ENCODE data around the gene AP2A2. TPM values are rescaled to one million over a fixed set of nuclear protein-coding genes. Genes with fewer than 3 reads are reported as not detected.

The AP2A2 gene
- total and polyA plus RNA-seq, 2 donors (not counting 1 experiment from before 2014, with no cell fraction given) = 53.1 to 57.0 TPM

DNA sequence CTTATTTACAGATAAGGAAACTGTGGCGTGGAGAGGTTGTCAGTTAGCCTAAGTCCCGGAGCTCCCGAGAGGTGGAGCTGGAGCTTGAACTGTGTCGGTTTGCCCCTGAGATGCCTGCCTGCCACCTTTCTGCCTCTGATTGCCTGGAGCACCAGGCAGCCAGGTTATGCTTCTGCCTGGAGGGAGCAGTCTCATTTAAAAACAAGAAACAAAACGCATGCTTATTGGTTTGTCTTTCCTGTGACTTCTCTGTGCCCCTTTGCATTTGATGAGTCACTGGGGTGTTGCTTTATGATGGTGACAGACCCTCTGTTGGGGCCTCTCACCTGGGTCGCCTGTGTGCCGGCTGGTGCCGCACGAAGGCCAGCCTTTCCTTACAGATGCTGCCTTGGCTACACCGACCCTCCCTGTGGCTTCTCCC is 12.2 kb downstream of the AP2A2 start:
- Histone ChIP-seq H3K79me2 (ENCODE audit: control insufficient read depth, insufficient read depth, low read length) (peaks cover 99% of the 10 kb centered on the region), H3K9me3 (ENCODE audit: control extremely low read depth in 1 of 3, control insufficient read depth in 2 of 3, insufficient read depth in 1 of 3, low read length in 2 of 3) (no peaks in the 10 kb centered on the region), H3K4me3 (ENCODE audit: control extremely low read depth in 1 of 5, extremely low read depth in 1 of 5, insufficient read depth in 1 of 5, low read depth in 2 of 5, low read length in 4 of 5) (no peak overlapping the region), H3K4me2 (replicated peaks; ENCODE audit: low read depth, low read length, poor library complexity, severe bottlenecking) (no peak overlapping the region), H4K20me1 (ENCODE audit: control insufficient read depth, insufficient read depth, low read length, poor library complexity, severe bottlenecking) (peaks cover 73% of the 10 kb centered on the region), H3K36me3 (replicated peaks in 1 of 2; ENCODE audit: control extremely low read depth in 1 of 2, control insufficient read depth in 1 of 2, extremely low read depth in 1 of 2, insufficient read depth in 2 of 2, low read length in 1 of 2) (peaks cover 0 to 1% of the 10 kb centered on the region in 2 experiments), H3K27ac (ENCODE audit: low read length in 2 of 2) (no peak overlapping the region), H3K4me1 (ENCODE audit: control insufficient read depth in 2 of 2, insufficient read depth in 2 of 2, low read length in 2 of 2) (peaks cover 4 to 7% of the 10 kb centered on the region in 2 donors), H3K9ac (ENCODE audit: low read length) (no peak overlapping the region), H2AFZ (ENCODE audit: insufficient read depth, low read depth, low read length, poor library complexity, severe bottlenecking) (no peak overlapping the region), H3K27me3 (replicated peaks in 1 of 4; ENCODE audit: control extremely low read depth in 1 of 4, control insufficient read depth in 3 of 4, insufficient read depth in 4 of 4, low read length in 3 of 4) (no peaks in the 10 kb centered on the region)
- Mint-ChIP-seq H3K27me3 (no peaks in the 10 kb centered on the region), H3K4me3 (no peak overlapping the region), H3K27ac (no peak overlapping the region), H3K4me1 (peaks cover 20% of the 10 kb centered on the region), H3K9me3 (ENCODE audit: insufficient read depth) (no peaks in the 10 kb centered on the region)
- ATAC-seq (ENCODE audit: low read depth) = no peak
- intact Hi-C loops (cut with micrococcal nuclease) = no loop called here
- ChIA-PET POLR2A (no interaction called here), CTCF (no interaction called here)
- WGBS (ENCODE audit: insufficient coverage) = 92% methylated on average over 9 of the region's 10 CpGs
- TF ChIP-seq, protein P1, sequence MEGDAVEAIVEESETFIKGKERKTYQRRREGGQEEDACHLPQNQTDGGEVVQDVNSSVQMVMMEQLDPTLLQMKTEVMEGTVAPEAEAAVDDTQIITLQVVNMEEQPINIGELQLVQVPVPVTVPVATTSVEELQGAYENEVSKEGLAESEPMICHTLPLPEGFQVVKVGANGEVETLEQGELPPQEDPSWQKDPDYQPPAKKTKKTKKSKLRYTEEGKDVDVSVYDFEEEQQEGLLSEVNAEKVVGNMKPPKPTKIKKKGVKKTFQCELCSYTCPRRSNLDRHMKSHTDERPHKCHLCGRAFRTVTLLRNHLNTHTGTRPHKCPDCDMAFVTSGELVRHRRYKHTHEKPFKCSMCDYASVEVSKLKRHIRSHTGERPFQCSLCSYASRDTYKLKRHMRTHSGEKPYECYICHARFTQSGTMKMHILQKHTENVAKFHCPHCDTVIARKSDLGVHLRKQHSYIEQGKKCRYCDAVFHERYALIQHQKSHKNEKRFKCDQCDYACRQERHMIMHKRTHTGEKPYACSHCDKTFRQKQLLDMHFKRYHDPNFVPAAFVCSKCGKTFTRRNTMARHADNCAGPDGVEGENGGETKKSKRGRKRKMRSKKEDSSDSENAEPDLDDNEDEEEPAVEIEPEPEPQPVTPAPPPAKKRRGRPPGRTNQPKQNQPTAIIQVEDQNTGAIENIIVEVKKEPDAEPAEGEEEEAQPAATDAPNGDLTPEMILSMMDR (IDR thresholded peaks at IDR 0.05) = no peak
- TF ChIP-seq EZH2 (IDR thresholded peaks at IDR 0.05; ENCODE audit: borderline replicate concordance, insufficient read depth, low read depth, low read length, poor library complexity, severe bottlenecking) = no peak
- no peak for DNase-seq

DNA sequence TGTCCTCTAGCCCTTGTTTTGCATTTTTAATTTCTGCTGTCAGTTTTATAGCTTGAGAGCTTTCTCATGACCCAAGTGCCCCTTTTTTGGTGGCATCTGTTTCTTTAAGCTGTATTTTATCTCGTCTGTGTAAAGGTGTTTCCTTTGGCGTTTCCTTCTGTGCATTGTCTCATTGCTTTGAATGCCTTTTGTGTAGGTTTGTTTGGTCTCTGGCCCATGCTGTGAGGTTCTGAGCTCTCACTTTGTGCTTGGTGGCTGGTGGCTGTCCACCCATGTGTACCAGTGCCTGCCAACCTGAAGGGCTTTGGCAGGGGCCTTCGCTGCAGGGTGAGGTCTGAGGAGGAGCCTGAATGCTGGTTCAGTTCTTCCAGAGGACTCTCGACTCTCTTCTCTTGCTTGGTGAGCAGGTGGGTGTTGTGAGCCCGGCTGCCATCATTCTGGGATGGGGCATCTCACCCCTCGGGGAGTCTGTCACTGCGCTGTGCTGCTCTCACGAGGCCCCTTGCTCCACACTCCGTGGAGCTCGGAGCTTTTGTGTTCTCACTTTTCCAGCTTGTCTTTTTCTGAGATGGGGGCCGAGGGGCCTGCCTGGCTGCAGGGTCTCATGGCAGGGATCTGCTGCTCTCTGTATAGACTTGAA is 14.9 kb downstream of the AP2A2 start:
- Histone ChIP-seq H4K20me1 (ENCODE audit: control insufficient read depth, insufficient read depth, low read length, poor library complexity, severe bottlenecking) (peaks cover 84% of the 10 kb centered on the region), H2AFZ (ENCODE audit: insufficient read depth, low read depth, low read length, poor library complexity, severe bottlenecking) (no peak overlapping the region), H3K9ac (ENCODE audit: low read length) (no peak overlapping the region), H3K27me3 (replicated peaks in 1 of 4; ENCODE audit: control extremely low read depth in 1 of 4, control insufficient read depth in 3 of 4, insufficient read depth in 4 of 4, low read length in 3 of 4) (no peaks in the 10 kb centered on the region), H3K4me3 (ENCODE audit: control extremely low read depth in 1 of 5, extremely low read depth in 1 of 5, insufficient read depth in 1 of 5, low read depth in 2 of 5, low read length in 4 of 5) (no peak overlapping the region), H3K27ac (ENCODE audit: low read length in 2 of 2) (no peak overlapping the region), H3K9me3 (ENCODE audit: control extremely low read depth in 1 of 3, control insufficient read depth in 2 of 3, insufficient read depth in 1 of 3, low read length in 2 of 3) (no peaks in the 10 kb centered on the region), H3K4me2 (replicated peaks; ENCODE audit: low read depth, low read length, poor library complexity, severe bottlenecking) (peak overlapping the region; percentile 2), H3K79me2 (ENCODE audit: control insufficient read depth, insufficient read depth, low read length) (peaks cover 100% of the 10 kb centered on the region), H3K4me1 (ENCODE audit: control insufficient read depth in 2 of 2, insufficient read depth in 2 of 2, low read length in 2 of 2) (peaks cover 4 to 7% of the 10 kb centered on the region in 2 donors), H3K36me3 (replicated peaks in 1 of 2; ENCODE audit: control extremely low read depth in 1 of 2, control insufficient read depth in 1 of 2, extremely low read depth in 1 of 2, insufficient read depth in 2 of 2, low read length in 1 of 2) (peaks cover 1 to 12% of the 10 kb centered on the region in 2 experiments)
- DNase-seq (no peak), ATAC-seq (ENCODE audit: low read depth) (no peak)
- H3K27ac Mint-ChIP-seq = no peak overlapping the region
- H3K9me3 Mint-ChIP-seq (ENCODE audit: insufficient read depth) = no peaks in the 10 kb centered on the region
- ChIA-PET CTCF (no interaction called here), POLR2A (no interaction called here)
- 71% methylated on average over 11 of the region's 11 CpGs for WGBS (ENCODE audit: insufficient coverage)
- no peaks in the 10 kb centered on the region for H3K27me3 Mint-ChIP-seq
- intact Hi-C loops (cut with micrococcal nuclease) = no loop called here
- TF ChIP-seq EZH2 (IDR thresholded peaks at IDR 0.05; ENCODE audit: borderline replicate concordance, insufficient read depth, low read depth, low read length, poor library complexity, severe bottlenecking) = no peak
- TF ChIP-seq, protein P1 (IDR thresholded peaks at IDR 0.05) = no peak
- H3K4me3 Mint-ChIP-seq = no peak overlapping the region
- peaks cover 14% of the 10 kb centered on the region for H3K4me1 Mint-ChIP-seq

Data from B cell (primary cell).